A549 treated with CpdA at 1 μM for 4 hours (cell line): ENCODE data around the gene MTPN. TPM values are rescaled to one million over a fixed set of nuclear protein-coding genes. Genes with fewer than 3 reads are reported as not detected.

ENCODE experiments used
- total RNA-seq: library from RNA; stranded (reverse); fragments of 200-300 nt; extraction: Qiagen RNA extraction; gene quantifications from 5 replicates; pipeline ENCODE4 v1.2.3, GENCODE V29; 2022; ENCODE audit warnings: low read depth

The MTPN gene
- total RNA-seq: 96.8 to 128 TPM (median 113 TPM) in 5 replicates

GRCh38 chr7:135977007-135977741 lies at the start of gene MTPN:
MTPN (minus strand) TSS chr7:135977359; CDS start chr7:135977100, 259 bp downstream.

Other genes starting within 250 kb of the MTPN start
- gene SLC13A4, start 249.2 kb downstream of the MTPN start, total RNA-seq: not detected in 5 replicates
- gene FAM180A, start 228.5 kb downstream of the MTPN start, total RNA-seq: 0.06 TPM in 1 of 5 replicates, not detected in the others